Hepatic stellate cell (primary cell): ENCODE measurements around the gene ST6GAL1.
"Not testable (repeated sequence)": the region's sequence is repeated elsewhere in the genome, so short reads cannot be mapped to it uniquely, and the experiment has no call there.

ENCODE experiments used
- DNase-seq: peaks from one replicate; pipeline ENCODE4 v3.0.0; 2011; ENCODE audit warnings: low spot score

ST6GAL1 gene

GRCh38 chr3:186994000-186994955 lies 64.0 kb downstream of the ST6GAL1 start:
- DNase-seq, result no peak

DNA sequence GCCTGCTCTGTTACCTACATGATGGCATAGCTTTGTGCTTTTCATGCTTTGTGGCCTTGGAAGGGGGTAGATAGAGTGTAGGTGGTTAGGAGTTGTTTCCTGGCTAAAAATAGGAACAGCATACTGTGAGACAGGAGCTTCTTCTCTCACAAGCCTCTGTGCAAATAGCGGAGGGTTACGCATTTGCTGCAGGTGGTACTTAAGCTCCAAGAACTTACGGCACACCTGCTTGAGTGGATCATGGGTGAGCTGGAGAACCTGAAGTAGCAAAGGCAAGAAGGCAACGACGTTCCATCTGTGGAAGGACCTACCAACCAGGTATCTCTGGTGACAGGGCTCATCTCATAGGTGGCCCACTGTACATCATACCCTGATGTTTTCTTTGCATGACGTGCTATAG lies 66.0 kb downstream of the ST6GAL1 start:
- no peak for DNase-seq

DNA sequence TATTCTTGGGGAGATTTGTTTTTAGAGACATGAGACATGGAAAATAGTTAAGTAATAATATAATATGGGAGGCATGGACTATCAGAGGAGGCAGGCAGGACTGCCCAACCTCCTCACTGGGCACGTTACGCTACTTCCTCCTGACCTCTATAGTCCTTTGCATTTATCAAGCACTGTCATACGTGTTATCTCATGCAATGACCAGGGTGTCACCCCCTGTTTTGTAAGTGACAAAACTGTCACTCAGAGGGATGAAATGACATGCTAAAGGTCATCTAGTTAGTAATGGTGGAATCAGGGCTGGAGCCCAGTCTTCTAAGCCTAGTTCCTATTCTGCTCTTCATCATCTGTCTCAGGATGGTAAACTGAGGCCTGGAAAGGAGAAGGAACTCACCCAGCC lies 66.7 kb downstream of the ST6GAL1 start:
- DNase-seq, result no peak

DNA sequence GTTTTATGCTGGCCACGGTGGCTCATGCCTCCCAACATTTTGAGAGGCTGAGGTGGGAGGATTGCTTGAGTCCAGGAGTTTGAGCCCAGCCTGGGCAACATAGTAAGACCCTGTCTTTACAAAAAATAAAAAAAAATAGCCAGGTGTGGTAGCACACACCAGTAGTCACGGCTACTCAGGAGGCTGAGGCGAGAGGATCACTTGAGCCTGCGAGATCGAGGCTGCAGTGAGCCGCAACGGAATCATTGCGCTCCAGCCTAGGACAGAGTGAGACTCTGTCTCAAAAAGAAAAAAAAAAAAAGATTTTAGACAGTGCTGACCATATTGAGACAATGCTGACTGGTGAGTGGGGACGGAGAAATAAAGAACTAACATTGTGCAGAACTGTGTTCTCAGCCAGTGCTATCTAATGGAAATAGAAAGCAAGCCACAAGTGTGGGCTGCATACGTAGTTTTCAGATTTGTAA lies 67.2 kb downstream of the ST6GAL1 start:
- no peak for DNase-seq

- DNase-seq, result no peak
Measured at GRCh38 chr3:186998937-186999368, 68.6 kb downstream of the ST6GAL1 start.

GRCh38 chr3:187000711-187001151 lies 70.4 kb downstream of the ST6GAL1 start:
- no peak for DNase-seq

DNA sequence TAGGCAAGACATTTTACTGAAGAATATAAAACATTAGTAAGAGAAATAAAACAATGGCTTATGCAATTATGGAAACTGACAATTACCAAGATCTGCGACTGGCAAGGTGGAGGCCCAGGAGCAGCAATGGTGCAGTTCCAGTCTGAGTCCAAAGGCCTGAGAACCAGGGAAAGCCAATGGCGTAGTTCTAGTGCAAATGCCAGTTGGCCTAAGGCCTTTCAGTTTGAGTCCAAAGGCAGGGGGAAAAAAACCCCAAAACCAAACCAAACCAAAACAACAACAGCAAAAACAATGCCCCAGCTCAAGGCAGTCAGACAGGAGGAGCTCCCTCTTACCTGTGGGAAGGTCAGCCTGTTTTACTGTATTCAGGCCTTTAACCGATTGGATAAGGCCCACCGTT lies 72.6 kb downstream of the ST6GAL1 start:
- DNase-seq, result no peak

GRCh38 chr3:187005827-187006481 lies 75.6 kb downstream of the ST6GAL1 start:
- no peak for DNase-seq

- DNase-seq, result no peak
Measured at GRCh38 chr3:187006864-187007630, 76.7 kb downstream of the ST6GAL1 start.

GRCh38 chr3:187010382-187010781 lies 80.1 kb downstream of the ST6GAL1 start:
- DNase-seq, result not testable (repeated sequence)

DNA sequence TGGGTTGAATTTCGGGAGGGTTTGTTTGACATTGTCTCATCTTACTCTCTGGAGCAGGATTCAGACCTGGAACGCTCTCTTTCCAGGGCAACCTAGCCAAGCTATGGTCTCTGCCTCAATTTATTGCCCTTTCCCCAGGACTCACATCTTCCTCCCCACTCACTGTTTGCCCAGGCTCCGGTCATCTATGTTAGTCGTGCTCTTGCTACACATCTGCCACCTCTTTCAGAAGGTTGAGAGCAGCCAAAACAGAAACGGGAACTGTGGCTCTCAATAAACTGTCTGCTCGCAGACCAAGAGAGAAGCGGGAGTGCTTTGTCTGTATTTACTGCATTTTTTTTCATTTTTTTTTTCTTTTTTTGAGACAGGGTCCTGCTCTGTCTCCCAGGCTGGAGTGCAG lies 81.6 kb downstream of the ST6GAL1 start:
- no peak for DNase-seq

GRCh38 chr3:187012609-187013051 lies 82.3 kb downstream of the ST6GAL1 start:
- no peak for DNase-seq

DNA sequence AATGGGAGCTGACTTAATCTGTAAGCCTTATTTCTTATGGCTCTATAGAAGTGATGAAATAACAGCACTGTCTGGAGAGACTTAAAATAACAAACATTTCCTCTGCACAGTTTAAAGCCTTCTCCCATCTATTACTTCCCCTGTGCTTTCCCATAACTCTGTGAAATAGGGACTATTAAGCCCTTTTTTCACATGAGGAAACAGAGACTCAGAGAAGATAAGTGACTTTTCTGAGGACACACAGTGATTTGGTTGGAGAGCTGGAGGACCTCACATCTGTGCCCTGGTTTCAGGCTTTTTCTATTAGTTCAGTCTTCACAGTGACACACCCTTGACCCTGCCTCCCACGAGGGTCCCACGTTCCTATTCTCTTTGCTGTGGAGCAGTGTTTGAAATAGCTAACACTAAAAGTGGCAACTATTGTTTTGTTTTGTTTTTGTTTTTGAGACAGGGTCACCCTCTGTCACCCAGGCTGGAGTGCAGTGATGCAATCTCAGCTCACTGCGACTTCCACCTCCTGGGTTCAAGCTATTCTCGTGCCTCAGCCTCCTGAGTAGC lies 82.9 kb downstream of the ST6GAL1 start:
- peak; percentile 24 for DNase-seq

DNA sequence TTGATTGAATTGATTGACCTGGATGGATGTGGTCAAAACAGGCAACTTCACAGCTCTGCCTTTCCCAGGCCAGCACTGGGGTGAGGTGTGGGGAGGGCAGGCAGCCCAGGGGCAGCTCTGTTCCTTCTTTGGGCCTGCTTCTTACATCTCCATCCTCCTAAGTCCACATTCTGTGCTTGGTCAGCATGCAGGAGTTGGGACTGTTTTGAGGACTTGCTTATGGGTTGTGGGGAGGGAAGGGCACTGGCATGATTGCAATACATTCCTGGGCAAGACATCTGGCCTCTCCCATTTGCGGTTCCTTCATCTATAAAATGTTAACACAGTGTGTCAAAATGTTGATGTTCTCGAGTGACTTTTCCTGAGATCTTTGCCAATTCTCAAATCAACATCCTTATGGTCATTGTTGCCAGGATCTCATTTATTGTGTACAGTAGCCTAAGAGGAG lies 84.1 kb downstream of the ST6GAL1 start:
- DNase-seq, result no peak

DNA sequence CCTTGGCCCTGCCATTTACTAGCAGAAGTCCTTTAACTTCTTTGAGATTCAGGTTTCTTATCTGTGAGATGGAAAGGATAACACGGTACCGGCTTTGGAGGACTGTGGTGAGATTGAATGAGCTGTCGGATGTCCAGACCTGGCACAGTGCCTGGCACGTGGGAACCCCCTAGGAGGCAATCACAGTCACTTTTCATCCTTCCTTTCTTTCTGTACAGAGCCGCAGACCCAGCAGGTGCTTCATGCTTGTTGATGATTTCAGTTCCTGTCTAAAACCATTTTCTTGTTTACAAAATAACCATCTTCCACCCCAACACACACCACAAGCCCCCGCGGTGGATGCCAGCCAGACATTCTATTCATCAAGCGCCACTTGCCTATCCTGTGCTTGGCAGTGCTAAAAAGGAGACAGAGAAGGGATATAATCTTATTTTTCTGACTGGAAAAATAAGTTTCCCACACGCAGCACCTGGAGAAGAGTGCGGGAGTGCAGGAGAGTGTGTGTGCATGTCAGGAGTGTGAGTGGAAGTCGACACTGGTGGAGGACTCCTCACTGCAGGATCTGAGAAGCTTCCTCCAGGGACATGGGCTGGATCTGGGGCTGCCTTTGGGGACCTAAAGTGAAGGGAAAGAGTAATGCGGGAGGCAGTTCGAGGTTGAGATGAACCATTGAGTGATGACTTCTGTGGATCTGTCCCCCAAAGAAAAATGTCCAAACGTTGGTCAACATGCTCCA lies 85.7 kb downstream of the ST6GAL1 start:
- DNase-seq, result no peak

GRCh38 chr3:187016639-187017345 lies 86.5 kb downstream of the ST6GAL1 start:
- peak; percentile 38 for DNase-seq

DNA sequence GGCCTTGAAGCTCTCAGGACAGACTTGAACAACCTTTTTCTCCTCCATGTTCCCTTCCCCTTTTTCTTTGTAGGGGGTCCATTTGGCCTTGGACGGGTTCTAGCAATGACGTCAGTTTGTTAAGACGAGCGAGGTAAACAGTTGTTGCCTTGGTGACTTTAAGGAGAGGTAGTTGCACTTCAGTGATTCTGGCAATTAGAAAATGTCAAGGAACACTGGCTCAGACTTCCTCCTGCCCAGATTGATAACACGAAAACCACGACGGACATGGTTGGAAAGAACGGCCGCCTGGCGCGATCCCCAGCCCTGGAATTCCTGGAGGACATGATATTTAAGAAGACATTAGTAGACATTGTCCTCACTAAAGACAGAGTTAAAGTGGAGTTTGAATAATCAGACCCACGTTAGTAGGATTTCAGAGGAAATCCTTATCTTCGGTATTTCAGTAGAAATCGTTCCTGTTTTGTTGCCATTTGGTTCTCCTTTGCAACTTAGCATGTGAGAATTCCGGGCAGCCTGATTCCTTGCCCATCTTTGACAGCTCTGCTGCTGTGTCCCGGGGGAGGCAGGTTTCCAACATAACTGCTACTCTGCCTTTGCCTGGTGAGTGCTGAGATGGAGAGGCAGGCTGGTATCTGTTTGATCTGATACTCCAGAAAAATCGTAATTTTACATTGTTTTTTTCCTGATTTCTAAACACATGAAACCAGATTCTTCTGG lies 87.3 kb downstream of the ST6GAL1 start:
- DNase-seq, result no peak

GRCh38 chr3:187019542-187020072 lies 89.3 kb downstream of the ST6GAL1 start:
- DNase-seq, result no peak

DNA sequence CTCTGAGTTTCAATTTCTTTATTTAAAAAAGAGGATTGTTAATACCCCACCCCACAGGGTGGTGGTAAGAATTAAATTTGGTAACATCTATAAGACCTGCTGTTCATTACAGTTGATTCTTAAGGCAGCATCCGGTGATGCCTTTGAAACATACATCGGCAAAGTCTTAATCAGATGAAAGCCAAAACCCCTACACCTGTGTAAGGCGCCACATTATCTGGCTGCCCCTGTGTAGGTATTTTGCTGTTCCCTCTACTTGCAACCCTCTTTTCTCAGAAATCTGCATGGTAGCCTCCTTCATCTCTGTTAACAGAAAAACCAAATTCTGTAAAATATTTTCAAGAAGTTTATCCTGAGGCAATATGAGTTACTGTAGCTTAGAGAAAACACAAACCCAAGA lies 90.0 kb downstream of the ST6GAL1 start:
- no peak for DNase-seq
